ENCODE results near the gene CTNNA2. TPM values are rescaled to one million over a fixed set of nuclear protein-coding genes. Genes with fewer than 3 reads are reported as not detected.

The CTNNA2 gene
- total and polyA plus RNA-seq, 7 experiments from 2014 or later: not detected

- Histone ChIP-seq H3K4me3 (ENCODE audit: low read length) (no peak overlapping the region), H3K27ac (ENCODE audit: low read depth, low read length) (no peak overlapping the region), H3K27me3 (ENCODE audit: control insufficient read depth in 2 of 2, insufficient read depth in 2 of 2, low read length in 2 of 2) (no peaks in the 10 kb centered on the region), H3K9me3 (ENCODE audit: control insufficient read depth in 2 of 3, low read length in 3 of 3) (no peaks in the 10 kb centered on the region), H3K4me1 (ENCODE audit: control insufficient read depth in 2 of 2, insufficient read depth in 2 of 2, low read length in 2 of 2) (no peaks in the 10 kb centered on the region), H3K36me3 (ENCODE audit: control insufficient read depth in 2 of 3, insufficient read depth in 3 of 3, low read length in 3 of 3) (no peaks in the 10 kb centered on the region)
- H3K4me3 Mint-ChIP-seq: no peak overlapping the region
- POLR2A ChIA-PET: no interaction called here
- H3K9me3 Mint-ChIP-seq: peaks cover 0 to 8% (median 2%) of the 10 kb centered on the region in 11 donors
- no peaks in the 10 kb centered on the region for H3K27me3 Mint-ChIP-seq
- CTCF ChIA-PET: interaction anchor here (0.6 kb wide), 1 partner anchor 18 kb away, joined by 4 read pairs; no protein-coding TSS in a partner anchor
- H3K36me3 Mint-ChIP-seq: peaks cover 0 to 3% (median 0%) of the 10 kb centered on the region in 5 donors
- H3K27ac Mint-ChIP-seq: no peak overlapping the region
- intact Hi-C loops (cut with micrococcal nuclease): no loop called here
- ATAC-seq (no peak), DNase-seq (no peak)
- no peaks in the 10 kb centered on the region for H3K4me1 Mint-ChIP-seq
These were observed 407.7 kb downstream of the CTNNA2 start for GRCh38 chr2:79920512-79921076.

- Mint-ChIP-seq H3K4me3 (no peak overlapping the region), H3K27ac (no peak overlapping the region), H3K9me3 (peaks cover 0 to 9% (median 0%) of the 10 kb centered on the region in 11 donors), H3K4me1 (no peaks in the 10 kb centered on the region), H3K27me3 (peaks cover 0 to 8% (median 0%) of the 10 kb centered on the region in 5 donors), H3K36me3 (no peaks in the 10 kb centered on the region)
- DNase-seq (no peak), ATAC-seq (no peak)
- intact Hi-C loops (cut with micrococcal nuclease): no loop called here
- POLR2A ChIA-PET: no interaction called here
- no peaks in the 10 kb centered on the region for H3K9me3 ChIP-seq (ENCODE audit: control insufficient read depth in 2 of 3, low read length in 3 of 3)
- no peak overlapping the region for H3K27ac ChIP-seq (ENCODE audit: low read depth, low read length)
- CTCF ChIA-PET: no interaction called here
- no peak overlapping the region for H3K4me3 ChIP-seq (ENCODE audit: low read length)
- no peaks in the 10 kb centered on the region for H3K27me3 ChIP-seq (ENCODE audit: control insufficient read depth in 2 of 2, insufficient read depth in 2 of 2, low read length in 2 of 2)
- no peaks in the 10 kb centered on the region for H3K4me1 ChIP-seq (ENCODE audit: control insufficient read depth in 2 of 2, insufficient read depth in 2 of 2, low read length in 2 of 2)
- H3K36me3 ChIP-seq (ENCODE audit: control insufficient read depth in 2 of 3, insufficient read depth in 3 of 3, low read length in 3 of 3): no peaks in the 10 kb centered on the region
These were observed 416.8 kb downstream of the CTNNA2 start for GRCh38 chr2:79929624-79930023.

DNA sequence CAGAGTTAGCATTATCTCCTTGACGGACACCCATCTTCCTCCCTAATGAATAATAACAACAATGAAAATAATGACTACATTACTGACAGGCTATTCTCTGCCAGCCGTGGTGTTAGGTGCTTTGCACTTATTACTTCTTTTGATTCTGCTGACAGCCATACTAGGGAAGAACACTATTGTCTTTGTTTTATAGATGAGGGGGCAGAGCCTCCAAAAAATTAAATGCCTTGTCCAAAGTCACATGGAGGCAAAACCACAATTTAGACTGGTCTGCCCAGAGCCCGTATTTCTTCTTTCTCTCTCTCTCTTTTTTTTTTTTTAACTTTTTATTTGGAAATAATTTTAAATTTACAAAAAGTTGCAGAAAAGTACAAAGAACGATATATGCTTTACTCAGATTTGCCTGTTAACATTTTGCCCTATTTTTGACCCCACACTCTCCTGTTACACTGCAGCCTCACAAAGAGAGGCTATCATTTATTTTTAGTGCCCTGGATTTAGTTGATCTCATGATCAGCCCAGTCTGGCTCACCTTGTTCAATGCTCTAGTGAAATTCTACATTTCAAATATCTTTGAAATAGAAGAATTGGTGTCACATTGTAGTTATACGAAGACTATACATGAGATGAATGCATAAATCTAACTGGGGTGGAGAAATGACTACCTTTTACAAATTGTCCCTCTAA is 422.3 kb downstream of the CTNNA2 start:
- DNase-seq (no peak), ATAC-seq (no peak)
- H3K9me3 ChIP-seq (ENCODE audit: control insufficient read depth in 2 of 3, low read length in 3 of 3): no peaks in the 10 kb centered on the region
- ChIA-PET CTCF (no interaction called here), POLR2A (no interaction called here)
- no peaks in the 10 kb centered on the region for H3K4me1 ChIP-seq (ENCODE audit: control insufficient read depth in 2 of 2, insufficient read depth in 2 of 2, low read length in 2 of 2)
- Mint-ChIP-seq H3K27ac (no peak overlapping the region), H3K36me3 (no peaks in the 10 kb centered on the region), H3K9me3 (peaks cover 0 to 9% (median 0%) of the 10 kb centered on the region in 11 donors), H3K4me1 (peaks cover 0 to 11% (median 3%) of the 10 kb centered on the region in 7 donors), H3K27me3 (peaks cover 2 to 23% (median 12%) of the 10 kb centered on the region in 5 donors), H3K4me3 (no peak overlapping the region)
- intact Hi-C loops (cut with micrococcal nuclease): no loop called here
- H3K36me3 ChIP-seq (ENCODE audit: control insufficient read depth in 2 of 3, insufficient read depth in 3 of 3, low read length in 3 of 3): no peaks in the 10 kb centered on the region
- no peaks in the 10 kb centered on the region for H3K27me3 ChIP-seq (ENCODE audit: control insufficient read depth in 2 of 2, insufficient read depth in 2 of 2, low read length in 2 of 2)
- no peak overlapping the region for H3K27ac ChIP-seq (ENCODE audit: low read depth, low read length)
- H3K4me3 ChIP-seq (ENCODE audit: low read length): no peak overlapping the region

DNA sequence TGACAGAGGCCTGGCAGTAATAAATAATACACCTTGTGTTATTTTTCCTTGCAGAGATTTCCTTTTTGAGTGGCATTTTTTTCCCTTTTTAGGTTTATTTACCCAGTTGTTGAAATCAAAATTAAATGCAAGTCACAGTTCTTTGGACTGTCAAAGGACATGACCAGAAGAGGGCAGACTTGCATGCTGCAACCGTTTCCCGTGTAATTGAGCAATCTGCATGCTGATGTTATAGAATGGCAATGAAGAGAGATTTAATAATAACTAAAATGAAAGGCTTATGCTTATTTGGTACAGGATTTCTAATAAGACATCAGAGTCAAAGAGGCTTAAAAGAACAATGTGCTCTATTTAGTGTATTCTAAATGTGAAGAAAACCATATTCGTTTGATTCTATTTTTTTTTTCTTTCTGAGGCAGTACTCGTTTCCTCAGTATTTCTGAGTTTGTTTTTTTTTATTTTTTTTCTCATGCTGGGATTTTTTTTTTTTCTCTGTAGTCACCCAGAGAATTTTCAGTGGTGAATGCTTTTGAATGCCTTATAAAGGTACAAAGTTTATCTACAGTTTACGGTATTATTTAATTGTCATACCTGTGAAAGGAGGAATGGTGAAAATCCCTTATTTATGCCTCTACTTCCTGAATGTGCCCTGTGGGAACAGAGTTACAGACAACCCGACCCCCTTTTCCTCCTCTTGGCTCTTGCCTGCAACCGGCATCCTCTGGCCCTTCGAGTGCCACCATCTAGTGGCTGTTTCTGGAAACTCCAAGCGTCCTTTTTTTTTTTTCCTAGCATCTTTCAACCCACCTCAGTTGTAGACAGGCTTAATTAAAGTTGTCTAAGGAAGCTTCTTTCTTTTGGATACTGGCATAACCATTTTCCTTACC is 423.2 kb downstream of the CTNNA2 start:
- no peak for ATAC-seq
- H3K27ac Mint-ChIP-seq: no peak overlapping the region

DNA sequence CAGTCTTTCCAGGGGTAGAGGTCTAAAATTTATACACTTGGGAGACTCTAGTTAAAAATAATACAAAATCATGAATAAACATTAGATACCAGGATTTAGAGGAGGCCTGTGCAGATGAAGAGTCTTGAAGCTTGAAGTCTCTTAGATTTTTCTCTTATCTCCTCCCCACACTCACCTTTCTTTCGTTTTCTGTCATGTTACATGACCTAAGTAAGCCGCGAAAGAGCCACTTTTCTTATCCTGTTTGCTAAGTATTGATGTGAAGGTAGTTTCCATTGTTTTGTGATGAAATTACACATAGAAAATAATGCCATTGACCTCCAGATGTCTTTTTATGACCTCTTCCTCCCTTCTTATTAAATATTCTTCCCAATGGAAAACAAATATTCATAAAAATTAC is 423.9 kb downstream of the CTNNA2 start:
- ChIA-PET POLR2A (no interaction called here), CTCF (no interaction called here)
- ATAC-seq (no peak), DNase-seq (no peak)
- Histone ChIP-seq H3K4me1 (ENCODE audit: control insufficient read depth in 2 of 2, insufficient read depth in 2 of 2, low read length in 2 of 2) (no peaks in the 10 kb centered on the region), H3K27ac (ENCODE audit: low read depth, low read length) (no peak overlapping the region), H3K4me3 (ENCODE audit: low read length) (no peak overlapping the region), H3K27me3 (ENCODE audit: control insufficient read depth in 2 of 2, insufficient read depth in 2 of 2, low read length in 2 of 2) (no peaks in the 10 kb centered on the region), H3K9me3 (ENCODE audit: control insufficient read depth in 2 of 3, low read length in 3 of 3) (no peaks in the 10 kb centered on the region), H3K36me3 (ENCODE audit: control insufficient read depth in 2 of 3, insufficient read depth in 3 of 3, low read length in 3 of 3) (no peaks in the 10 kb centered on the region)
- H3K4me1 Mint-ChIP-seq: peaks cover 0 to 11% (median 3%) of the 10 kb centered on the region in 7 donors
- H3K27ac Mint-ChIP-seq: no peak overlapping the region
- H3K4me3 Mint-ChIP-seq: no peak overlapping the region
- peaks cover 0 to 9% (median 0%) of the 10 kb centered on the region in 11 donors for H3K9me3 Mint-ChIP-seq
- no peaks in the 10 kb centered on the region for H3K36me3 Mint-ChIP-seq
- intact Hi-C loops (cut with micrococcal nuclease): no loop called here
- peaks cover 2 to 23% (median 12%) of the 10 kb centered on the region in 5 donors for H3K27me3 Mint-ChIP-seq

More for the DNA sequence above, 423.2 kb downstream of the CTNNA2 start:
- ChIA-PET POLR2A (no interaction called here), CTCF (no interaction called here)
- H3K4me3 ChIP-seq (ENCODE audit: low read length): no peak overlapping the region
- H3K27me3 Mint-ChIP-seq: peaks cover 2 to 23% (median 12%) of the 10 kb centered on the region in 5 donors
- no peaks in the 10 kb centered on the region for H3K36me3 Mint-ChIP-seq
- no peaks in the 10 kb centered on the region for H3K4me1 ChIP-seq (ENCODE audit: control insufficient read depth in 2 of 2, insufficient read depth in 2 of 2, low read length in 2 of 2)
- H3K27me3 ChIP-seq (ENCODE audit: control insufficient read depth in 2 of 2, insufficient read depth in 2 of 2, low read length in 2 of 2): no peaks in the 10 kb centered on the region
- H3K9me3 Mint-ChIP-seq: peaks cover 0 to 9% (median 0%) of the 10 kb centered on the region in 11 donors
- DNase-seq: peak in 1 of 9 donors; percentile 1
- H3K27ac ChIP-seq (ENCODE audit: low read depth, low read length): no peak overlapping the region
- no peaks in the 10 kb centered on the region for H3K36me3 ChIP-seq (ENCODE audit: control insufficient read depth in 2 of 3, insufficient read depth in 3 of 3, low read length in 3 of 3)
- peaks cover 0 to 11% (median 3%) of the 10 kb centered on the region in 7 donors for H3K4me1 Mint-ChIP-seq
- peak overlapping the region in 1 of 10 donors; percentile 54 for H3K4me3 Mint-ChIP-seq
- H3K9me3 ChIP-seq (ENCODE audit: control insufficient read depth in 2 of 3, low read length in 3 of 3): no peaks in the 10 kb centered on the region
- intact Hi-C loops (cut with micrococcal nuclease): no loop called here

GRCh38 chr2:79938648-79939047 is 425.8 kb downstream of the CTNNA2 start:
- Mint-ChIP-seq H3K36me3 (no peaks in the 10 kb centered on the region), H3K9me3 (peaks cover 0 to 5% (median 0%) of the 10 kb centered on the region in 11 donors), H3K4me3 (no peak overlapping the region), H3K4me1 (peaks cover 0 to 11% (median 3%) of the 10 kb centered on the region in 7 donors), H3K27ac (no peak overlapping the region), H3K27me3 (peaks cover 2 to 17% (median 12%) of the 10 kb centered on the region in 5 donors)
- POLR2A ChIA-PET: no interaction called here
- Histone ChIP-seq H3K27ac (ENCODE audit: low read depth, low read length) (no peak overlapping the region), H3K4me1 (ENCODE audit: control insufficient read depth in 2 of 2, insufficient read depth in 2 of 2, low read length in 2 of 2) (no peaks in the 10 kb centered on the region), H3K27me3 (ENCODE audit: control insufficient read depth in 2 of 2, insufficient read depth in 2 of 2, low read length in 2 of 2) (no peaks in the 10 kb centered on the region), H3K4me3 (ENCODE audit: low read length) (no peak overlapping the region), H3K9me3 (ENCODE audit: control insufficient read depth in 2 of 3, low read length in 3 of 3) (no peaks in the 10 kb centered on the region), H3K36me3 (ENCODE audit: control insufficient read depth in 2 of 3, insufficient read depth in 3 of 3, low read length in 3 of 3) (no peaks in the 10 kb centered on the region)
- DNase-seq (no peak), ATAC-seq (no peak)
- intact Hi-C loops (cut with micrococcal nuclease): no loop called here
- CTCF ChIA-PET: interaction anchor here (0.7 kb wide), 1 partner anchor 18 kb away, joined by 4 read pairs; no protein-coding TSS in a partner anchor
